ENCODE results near the gene SURF1.
A peak's percentile ranks its signal among the peaks of the same experiment; 100 is the strongest.
"Not testable (repeated sequence)": the region's sequence is repeated elsewhere in the genome, so short reads cannot be mapped to it uniquely, and the experiment has no call there.

The SURF1 gene

DNA sequence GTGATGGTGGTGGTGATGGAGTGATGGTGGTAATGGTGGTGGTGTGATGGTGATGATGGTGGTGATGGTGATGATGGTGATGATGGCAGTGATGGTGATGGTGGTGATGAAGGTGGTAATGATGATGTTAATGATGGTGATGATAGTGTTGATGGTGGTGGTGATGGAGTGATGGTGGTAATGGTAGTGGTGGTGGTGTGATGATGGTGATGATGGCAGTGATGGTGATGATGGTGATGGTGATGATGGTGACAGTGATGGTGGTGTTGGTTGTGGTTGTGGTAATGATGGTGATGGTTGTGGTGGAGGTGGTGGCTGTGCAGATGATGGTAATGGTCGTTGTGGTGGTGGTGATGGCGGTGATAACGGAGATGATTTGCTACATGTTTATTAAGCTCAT lies 27.2 kb upstream of the SURF1 start:
- DNase-seq: no peak

DNA sequence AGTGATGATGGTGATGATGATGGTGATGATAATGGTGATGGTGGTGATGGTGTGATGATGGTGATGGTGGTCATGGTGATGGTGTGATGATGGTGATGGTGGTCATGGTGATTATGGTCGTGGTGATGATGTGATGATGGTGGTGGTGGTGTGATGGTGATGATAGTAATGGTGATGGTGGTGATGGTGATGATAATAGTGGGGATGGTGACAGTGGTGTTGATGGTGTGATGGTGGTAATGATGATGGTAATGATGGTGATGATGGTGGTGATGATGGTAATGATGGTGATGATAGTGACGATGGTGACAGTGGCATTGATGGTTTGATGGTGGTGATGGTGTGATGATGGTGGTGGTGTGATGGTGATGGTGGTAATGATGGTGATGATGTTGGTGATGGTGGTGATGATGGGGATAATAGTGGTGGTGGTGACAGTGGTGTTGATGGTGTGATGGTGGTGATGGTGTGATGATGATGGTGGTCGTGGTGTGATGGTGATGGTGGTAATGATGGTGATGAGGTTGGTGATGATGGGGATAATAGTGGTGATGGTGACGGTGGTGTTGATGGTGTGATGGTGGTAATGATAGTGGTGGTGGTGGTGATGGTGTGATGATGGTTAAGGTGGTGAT lies 26.3 kb upstream of the SURF1 start:
- DNase-seq: no peak

DNA sequence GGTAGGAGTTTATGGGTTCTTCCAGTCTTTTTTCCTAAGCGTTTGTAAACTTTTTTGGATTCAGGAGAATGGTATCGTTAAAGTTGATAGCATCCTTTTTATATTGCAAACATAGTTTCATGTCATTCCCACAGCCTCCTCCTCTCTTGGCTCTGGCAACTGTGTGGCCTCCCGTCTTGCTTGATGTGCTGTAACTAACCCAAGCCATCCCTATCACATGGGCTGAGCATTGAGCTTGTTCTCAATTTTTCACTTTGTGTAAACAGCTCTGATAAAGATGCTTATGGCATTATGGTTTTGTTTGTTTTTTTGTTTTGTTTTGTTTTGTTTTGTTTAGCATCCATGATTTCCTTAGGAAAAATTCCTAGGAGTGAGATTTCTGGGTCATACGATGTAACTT lies 24.4 kb upstream of the SURF1 start:
- DNase-seq: no peak

DNA sequence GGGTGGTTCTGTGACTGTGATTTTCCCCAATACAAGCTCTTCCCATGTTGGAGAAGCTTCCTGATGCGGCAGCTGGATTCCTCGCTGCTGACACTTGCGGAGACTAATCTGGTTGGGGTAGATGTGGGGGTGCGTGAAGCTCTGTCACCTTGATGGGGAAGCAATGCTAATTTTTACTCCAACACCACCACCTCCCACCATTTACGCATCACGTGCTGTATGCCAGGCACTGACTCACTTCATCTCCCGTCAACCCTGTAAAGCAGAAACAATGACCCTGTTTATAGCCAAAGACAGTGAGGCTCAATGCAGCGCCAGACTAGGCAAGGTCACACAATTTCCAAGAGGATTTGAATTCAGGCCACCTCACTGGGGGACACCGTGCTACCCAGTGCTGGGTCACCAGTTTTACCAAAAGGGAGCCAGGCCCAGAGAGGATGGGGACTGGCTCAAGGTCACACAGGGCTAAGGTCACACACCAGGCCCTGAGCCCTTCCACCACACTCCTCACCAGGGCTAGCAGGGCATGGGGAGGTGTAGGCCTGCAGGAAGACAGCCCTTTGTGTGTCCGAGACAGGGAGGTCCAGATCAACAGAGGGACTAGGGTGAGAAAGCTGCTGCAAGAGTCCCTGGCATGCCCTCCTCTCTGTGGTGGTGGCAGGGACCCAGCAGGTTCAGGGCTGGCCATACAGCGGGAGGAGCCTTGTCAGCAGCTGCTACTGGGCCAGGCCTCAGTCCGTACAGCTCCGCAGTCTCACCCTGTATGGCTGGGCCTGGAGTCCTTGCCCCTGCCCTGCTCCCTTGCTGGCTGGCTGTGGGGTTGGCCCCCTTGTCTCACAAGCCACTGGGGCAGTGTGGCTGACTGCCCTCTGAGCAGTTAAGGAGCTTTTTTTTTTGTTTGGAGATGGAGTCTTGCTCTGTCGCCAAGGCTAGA lies 23.1 kb upstream of the SURF1 start:
- no peak for DNase-seq

DNA sequence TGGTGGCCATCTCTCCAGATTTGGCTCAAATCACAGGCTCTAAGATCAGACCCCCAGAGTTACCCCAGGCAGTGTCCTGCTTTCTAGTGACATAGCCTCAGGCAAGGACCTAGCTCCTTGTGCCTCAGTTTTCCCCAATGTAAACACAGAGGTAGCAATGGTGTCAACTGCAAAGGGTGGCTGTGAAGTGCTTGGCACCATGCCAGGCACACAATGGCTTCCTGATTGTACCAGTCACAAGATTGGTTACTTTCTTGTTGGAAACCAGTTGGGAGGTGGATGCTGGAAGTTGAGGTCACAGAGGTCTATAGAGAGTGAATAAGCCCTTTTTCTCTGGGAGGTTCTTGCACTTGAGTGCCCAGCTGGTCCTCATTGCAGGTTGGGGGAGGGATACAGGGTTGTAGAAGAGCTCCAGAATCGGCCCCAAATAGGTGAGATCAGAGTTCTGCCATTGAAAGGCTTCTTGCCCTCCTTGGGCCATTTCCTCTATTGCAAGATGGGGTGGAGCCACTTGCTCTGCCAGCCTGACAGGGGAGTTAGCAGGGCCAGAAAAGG lies 22.2 kb upstream of the SURF1 start:
- DNase-seq: no peak

DNA sequence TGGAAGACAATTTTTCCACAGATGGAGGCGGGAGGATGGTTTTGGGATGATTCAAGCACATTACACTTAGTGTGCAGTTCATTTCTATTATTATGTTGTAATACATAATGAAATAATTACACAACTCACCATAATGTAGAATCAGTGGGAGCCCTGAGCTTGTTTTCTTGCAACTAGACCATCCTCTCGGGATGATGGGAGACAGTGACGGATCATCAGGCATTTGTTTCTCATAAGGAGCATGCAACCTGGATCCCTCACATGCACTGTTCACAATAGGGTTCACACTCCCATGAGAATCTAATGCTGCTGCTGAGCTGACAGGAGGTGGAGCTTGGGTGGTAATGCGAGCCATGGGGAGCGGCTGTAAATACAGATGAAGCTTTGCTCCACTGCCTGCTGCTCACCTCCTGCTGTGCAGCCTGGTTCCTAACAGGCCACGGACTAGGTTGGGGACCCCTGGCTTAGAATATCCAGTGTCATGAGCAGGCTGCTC lies 21.5 kb upstream of the SURF1 start:
- peak; percentile 31 to 79 for DNase-seq

DNA sequence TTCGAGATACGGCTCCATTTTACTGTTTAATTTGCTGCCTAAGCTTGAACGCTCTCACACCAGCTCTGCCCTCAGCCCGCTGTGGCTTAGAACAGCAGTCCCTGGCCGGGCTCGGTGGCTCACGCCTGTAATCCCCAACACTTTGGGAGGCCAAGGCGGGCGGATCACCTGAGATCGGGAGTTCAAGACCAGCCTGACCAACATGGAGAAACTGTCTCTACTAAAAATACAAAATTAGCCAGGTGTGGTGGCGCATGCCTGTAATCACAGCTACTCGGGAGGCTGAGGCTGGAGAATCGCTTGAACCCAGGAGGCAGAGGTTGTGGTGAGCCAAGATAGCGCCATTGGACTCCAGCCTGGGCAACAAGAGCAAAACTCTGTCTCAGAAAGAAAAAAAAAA lies 21.0 kb upstream of the SURF1 start:
- not testable (repeated sequence) for DNase-seq

DNA sequence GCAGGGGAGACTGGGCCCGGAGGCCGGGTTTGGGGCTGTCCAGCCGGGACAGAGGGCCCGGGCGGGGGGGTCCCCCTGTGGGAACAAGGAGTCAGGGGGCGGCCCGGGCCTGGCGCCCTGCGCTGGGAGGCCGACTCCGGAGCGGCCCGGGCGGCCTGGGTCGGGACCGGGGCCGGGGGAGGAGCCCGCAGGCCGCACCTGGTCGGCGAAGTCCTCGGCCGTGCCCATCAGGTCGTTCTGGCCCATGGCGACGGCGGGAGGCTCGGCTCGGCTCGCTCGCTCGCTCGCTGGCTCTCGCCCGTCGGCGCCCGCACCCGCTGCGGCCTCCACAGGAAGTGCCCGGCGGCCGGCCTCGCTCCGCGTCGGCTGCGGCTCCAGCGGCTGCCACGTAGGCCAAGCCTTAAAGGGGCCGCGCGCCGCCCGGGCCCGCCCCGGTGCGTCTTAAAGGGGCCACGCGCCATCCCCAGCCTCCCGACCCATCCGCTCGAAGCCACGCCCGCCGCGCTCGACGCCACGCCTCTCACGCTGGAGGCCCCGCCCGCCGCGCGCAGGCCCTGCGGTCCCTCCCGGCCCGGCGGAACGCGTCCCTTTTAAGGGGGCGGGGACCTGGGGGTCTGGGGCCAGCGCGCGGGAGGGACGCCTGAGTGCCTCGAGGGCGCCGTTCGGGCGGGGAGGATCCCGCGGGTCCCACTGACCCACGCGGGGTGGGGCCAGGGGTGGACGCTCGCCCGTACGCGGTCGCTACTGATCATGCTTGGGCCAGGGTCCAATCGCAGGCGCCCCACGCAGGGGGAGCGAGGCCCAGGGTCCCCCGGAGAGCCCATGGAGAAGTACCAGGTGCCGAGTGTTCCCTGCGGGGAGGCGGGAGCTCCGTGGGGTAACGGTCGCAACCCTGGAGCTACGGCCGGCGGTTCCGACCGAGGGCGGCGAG lies 19.7 kb upstream of the SURF1 start, which contains the start of the genes STKLD1 and SURF4:
STKLD1 (plus strand) TSS at position 643 of the 931 bp plus-strand sequence; CDS start at position 751, 108 bp downstream.
SURF4 (minus strand) TSS at position 337 of the 931 bp plus-strand sequence; CDS start at position 246, 91 bp downstream.
- DNase-seq: peak; percentile 96

DNA sequence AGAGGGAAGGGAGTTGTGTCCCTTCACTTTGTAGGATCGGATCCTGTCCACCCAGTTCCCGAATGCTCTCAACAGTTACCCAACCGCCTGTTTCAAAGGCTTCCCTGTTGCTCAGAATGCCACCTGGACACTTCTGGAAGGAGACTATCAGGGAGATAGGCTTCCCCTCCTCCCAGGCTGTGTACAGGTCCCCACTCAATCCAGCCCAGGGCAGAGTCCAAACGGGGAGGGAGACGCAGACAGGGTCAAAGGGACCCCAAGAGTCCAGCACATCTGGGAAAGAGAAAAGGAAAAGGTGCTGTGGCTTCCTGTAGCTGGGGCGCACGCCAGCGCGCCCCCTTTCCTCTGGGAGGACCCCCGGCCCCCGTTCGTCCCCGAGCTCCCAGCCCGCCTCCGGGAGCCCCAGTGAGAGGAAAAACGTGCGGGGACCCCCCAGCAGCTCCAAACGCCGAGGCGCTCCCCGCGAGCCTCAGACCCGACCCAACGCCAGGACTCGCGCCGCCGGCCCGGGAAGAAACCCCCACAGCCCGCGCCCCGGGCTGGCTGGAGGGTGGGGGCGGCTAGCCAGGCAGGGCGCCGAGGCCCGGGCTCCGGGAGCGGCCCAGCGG lies 18.9 kb upstream of the SURF1 start:
- peak in 1 of 2 experiments; percentile 62 for DNase-seq

DNA sequence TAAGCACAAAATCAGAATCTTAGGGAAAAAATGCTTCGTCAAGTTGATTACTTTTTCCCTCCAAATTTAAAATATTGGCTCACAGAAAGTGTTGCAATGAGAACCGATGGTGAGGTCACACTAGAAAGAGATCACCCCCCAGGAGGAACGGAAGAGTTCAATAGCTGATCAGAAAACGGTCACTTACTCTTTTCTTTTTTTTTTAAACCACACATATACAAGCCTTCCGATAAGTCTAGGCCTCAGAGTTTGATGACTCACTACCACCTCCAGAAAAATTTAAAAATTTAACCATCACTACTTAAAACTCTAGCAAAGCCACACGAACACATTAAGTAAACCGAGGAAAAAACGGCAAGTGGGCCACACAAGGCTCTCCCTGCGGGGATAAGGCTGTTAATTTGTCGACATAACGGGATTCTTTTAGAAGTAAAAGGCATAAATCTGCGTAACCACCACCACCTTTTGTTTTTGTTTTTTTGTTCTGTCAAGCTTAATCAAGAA lies 18.4 kb upstream of the SURF1 start:
- DNase-seq: no peak

DNA sequence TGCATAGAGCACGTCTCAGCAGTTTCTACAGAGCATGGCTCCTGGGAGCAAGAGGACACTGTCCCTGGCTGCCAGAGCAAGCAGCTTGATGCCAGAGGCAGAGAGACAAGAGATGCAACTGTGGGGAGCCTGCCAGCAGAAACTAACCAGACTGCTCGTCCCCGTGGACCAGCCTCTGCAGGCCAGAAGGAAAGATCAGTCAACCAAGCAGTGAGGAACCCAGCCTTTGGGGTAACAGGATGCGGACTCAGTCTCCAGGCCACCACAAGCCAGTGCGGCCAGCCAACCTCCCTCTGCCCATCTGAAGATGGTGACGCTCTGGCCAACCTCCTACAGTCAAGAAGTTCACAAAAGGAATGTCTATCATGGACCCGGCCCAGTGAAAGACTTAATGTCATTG lies 15.9 kb upstream of the SURF1 start:
- no peak for DNase-seq

DNA sequence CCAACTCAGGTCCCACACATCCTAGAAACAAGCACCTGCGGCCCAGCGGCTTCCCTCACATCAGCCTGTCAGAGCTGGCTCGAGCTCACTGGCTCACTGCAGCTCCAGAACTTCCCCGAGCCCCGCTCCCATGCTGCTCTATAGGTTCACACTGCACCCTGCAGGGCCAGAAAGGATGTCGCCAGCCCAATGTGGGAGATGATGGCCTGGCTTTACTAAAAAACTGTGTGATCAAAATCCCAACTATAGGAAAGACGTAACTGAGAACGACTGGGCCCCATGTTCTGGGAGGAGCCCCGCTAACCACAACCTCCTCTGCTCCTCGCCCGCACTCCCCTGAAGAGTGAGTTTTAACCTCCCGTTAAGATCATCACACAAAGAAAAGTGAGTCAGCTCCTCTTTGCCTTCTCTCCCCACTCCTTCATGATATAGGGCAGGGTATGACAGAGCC lies 15.0 kb upstream of the SURF1 start:
- DNase-seq: no peak

DNA sequence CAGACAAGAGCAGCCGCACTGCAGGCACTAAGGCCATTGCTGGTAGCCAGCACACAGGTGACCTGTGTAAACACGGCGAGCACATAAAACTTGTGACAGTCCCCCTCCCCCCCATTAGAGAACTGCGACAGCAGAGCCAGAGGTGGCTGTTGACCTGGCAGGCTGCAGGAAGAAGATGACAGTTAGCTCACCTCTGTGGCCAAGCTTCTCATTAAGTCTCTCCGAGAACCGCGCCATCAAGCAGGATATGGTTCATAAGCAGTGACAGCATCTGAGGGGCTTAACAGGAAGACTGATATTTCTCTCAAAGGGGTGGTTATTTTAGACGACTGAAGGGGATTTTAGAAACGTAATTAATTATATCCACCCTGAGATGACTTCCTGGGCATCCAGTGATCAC lies 14.4 kb upstream of the SURF1 start:
- no peak for DNase-seq

DNA sequence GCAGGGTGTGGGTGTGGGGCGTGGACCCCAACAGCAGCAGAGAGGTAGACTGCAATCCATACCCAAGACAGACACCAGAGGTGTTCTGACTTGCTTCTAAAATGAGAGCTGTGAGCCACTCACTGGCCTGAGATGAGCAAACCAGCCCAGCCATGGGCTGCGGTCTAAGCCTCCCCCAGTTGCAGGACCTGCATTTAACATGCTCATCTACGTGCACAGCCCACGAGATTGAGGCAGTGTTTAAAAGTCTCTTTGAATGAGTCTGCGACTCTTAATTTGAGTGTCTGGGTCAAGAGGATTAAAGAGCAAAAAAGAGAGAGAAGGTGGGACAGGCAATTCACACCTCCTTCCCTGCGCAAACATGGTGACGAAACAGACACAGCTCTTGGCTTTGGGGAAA lies 13.6 kb upstream of the SURF1 start:
- no peak for DNase-seq

DNA sequence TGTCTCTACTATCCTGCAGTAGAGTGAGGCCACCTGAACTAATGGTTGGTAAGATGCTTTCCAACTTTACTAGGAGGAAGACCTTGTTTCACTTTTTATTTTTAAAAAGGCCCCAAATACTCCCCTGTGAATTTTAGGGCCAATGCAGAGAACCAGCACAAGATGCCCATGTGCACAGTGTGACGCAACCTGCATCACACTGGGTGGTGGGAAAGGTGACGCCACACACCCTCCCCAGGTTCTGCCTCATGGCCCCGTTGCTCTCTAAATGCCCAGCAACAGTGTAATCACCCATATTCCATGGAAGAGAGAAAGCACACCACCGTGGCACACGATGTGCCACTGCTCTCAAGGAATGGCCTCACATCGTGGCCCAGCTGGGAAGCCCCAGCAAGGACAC lies 13.1 kb upstream of the SURF1 start:
- no peak for DNase-seq

DNA sequence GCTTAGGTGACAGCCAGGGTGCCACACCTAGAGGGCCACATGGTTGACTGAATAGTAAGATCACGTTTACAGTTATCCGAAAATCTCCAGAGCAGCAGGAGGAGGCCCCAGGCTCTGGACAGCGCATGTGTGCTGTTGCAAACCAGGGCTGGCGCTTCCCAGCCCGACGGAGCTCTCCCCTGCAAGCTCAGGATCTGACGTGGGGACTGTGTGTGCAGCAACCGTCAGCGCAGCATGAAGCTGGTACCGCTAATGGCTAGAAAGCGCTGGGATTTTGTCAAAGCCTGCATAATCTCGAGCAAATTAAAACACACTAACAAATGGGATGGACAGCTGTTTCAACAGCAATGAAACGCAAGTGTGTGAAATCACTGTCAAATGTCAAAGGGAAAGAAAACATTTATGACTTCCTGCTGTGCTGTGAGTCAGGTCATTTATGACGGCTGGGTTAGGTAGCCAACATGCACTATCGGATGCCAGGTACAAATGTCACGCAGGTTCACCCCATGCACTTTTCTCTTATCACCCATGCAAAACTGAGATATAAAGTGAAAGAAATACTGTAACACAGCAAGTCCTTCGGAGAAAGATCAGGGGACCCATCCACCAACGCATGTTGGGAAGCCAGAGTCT lies 12.1 kb upstream of the SURF1 start:
- peak; percentile 85 to 96 for DNase-seq

DNA sequence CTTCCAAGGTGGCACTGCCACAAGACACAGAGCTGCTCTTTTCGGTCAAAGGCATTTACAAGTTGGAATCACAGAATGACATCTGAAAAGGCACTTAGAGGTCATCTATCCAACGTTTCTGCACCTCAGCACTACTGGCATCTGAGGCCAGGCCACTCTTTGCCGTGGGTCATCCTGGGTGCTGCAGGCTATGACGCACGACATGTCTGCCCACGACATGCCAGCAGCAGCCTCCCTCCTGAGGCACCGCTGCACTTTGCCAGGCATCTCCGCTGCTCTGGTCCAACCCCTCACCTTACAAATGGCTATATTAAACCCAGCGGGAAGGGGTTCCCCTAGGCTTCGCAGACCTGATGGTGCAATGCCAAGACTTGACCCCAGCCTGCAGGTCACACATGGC lies 11.5 kb upstream of the SURF1 start:
- DNase-seq: no peak

DNA sequence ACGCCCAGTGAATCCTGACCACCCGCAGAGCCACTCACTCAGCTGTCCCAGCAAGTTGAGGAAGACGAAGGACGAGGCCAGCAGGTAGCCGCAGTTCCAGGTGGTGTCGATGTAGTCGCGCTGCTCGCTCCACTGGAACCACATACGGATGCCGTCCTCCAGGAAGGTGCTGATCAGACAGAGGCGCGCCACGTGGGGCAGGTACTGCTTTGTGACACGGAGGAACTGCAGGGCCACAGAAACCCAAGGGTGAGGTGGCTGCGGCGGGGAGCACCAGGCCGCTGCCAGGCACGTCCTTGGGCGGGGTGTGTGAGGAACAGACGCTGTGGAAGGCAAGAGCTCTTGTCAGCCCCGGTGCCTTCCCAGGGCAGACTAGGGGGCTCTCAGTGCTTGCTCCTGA lies 10.9 kb upstream of the SURF1 start:
- no peak for DNase-seq

DNA sequence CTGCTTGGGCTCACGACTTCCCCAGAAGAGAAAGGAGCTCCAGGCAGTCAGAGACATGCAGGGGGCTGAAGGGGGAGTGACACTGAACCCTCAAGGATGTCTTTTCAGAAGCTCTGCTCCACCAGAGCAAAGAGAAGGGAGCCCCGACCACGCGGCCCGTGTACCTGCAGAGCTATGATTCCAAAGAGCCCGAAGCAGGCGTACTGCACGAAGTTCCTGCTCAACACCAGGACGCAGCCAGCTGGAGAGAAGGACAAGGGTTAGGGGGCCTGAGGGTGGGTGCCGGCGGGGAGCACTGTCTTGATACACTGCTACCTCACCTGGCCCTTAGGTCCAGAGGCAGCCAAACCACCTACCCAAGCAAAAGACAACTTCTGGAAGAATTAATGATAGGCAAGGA lies 10.1 kb upstream of the SURF1 start:
- DNase-seq: no peak

DNA sequence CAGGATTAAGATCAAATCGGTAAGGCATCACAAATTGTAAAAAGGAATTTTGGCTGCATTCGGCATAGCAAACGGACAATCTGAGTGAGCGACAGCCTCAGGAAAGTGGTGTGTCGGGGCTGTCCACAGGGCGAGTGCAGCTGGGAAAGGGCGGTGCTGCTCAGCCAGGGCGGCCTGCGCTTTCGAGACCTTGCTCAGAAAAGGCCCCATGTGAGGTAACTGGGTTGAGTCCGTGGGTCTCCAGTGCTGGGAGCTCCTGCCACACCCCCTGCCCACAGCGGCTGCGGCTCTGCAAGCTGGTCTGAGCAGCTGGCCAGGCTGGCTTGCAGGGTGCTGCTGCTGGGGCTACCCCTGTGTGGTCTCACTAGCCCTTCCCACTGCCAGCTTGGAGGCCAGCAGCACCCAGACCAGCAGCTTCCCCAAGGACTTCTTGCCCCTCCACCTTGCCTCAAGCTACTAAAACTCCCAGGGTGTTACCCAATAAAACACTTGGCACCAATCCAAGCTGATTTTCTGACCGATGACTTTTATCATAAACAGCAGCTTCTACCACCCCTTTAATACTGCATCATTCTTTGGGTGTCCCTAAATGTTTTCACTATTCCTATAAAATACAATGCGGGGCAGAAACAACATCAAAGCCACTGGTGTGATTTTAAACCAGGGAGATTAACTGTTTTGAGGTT lies 6.2 kb upstream of the SURF1 start:
- DNase-seq: no peak

Measured in NCI-H2081 (cell line).